ENCODE data around the gene FBXL12.
"Not testable (repeated sequence)": the region's sequence is repeated elsewhere in the genome, so short reads cannot be mapped to it uniquely, and the experiment has no call there.

FBXL12 gene

GRCh38 chr19:9791073-9791367 is 27.9 kb downstream of the FBXL12 start:
- DNase-seq: not testable (repeated sequence)

DNA sequence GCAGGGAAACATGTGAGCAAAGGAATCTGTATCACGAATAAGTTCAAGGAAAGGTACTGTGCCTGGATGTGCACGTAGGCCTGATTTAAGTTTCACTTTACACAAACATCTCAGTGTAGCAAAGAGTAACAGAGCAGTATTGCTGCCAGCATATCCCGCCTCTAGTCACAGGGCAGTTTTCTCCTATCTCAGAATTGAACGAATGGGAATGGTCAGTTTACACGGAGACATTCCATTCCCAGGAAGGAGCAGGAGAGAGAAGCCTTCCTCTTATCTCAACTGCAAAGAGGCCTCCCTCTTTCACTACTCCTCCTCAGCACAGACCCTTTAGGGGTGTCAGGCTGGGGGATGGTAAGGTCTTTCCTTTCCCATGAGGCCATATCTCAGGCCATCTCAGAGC is 29.3 kb downstream of the FBXL12 start:
- DNase-seq: not testable (repeated sequence)

- DNase-seq: no peak
These were observed 29.8 kb downstream of the FBXL12 start for GRCh38 chr19:9789066-9789465.

- not testable (repeated sequence) for DNase-seq
These were observed 30.3 kb downstream of the FBXL12 start for GRCh38 chr19:9788604-9789003.

DNA sequence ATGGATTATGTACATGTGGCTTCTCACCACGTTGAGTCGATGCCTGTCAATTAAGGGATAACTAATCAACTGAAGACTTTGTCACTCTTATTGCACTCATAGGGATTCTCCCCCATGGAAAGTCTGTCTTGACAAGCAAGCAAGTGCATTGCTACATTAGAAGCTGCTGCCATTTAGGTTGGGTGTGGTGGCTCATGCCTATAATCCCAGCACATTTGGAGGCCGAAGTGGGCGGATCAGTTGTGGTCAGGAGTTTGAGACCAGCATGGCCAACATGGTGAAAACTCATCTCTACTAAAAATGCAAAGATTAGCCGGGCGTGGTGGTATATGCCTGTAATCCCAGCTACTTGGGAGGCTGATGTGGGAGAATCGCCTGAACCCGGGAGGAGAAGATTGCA is 32.1 kb downstream of the FBXL12 start:
- DNase-seq: no peak

GRCh38 chr19:9786342-9786741 is 32.5 kb downstream of the FBXL12 start:
- no peak for DNase-seq

DNA sequence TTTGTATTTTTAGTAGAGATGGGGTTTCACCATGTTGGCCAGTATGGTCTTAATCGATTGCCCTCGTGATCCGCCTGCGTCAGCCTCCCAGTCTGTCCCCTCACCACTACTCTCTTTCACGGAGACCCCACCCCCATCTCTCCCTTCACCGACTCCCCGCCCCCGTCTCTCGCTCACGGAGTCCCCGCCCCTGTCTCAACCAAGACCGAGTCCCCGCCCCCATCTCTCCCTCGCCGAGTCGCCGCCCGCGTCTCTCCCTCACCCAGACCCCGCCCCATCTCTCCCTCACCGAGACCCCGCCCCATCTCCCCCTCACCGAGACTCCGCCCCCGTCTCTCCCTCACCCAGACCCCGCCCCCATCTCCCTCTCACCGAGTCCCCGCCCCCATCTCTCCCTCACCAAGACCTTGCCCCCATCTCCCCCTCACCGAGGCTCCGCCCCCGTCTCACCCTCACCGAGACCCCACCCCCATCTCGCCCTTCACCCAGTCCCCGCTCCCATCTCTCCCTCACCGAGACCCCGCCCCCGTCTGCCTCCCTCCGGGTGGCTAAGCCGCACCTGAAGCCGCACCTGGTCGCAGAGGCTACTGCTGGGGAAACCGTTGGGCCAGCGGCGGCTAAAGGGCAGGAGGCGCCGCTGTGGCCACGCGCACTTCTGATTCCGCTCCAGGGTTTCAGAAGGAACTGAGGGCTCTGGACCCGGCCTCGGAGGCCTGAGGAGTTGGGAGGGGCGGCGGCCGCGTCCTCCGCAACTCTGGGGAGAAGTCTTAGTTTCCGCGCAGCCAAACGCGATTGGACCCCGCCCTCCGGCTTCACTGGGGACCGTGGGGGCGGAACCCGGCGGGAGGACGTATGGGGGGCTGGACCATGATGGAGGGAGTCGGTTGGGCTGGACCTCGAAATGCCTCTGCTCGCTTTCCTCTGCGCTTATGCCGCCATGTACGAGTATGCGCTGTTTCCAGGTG is 33.2 kb downstream of the FBXL12 start:
- peak; percentile 94 for DNase-seq

GRCh38 chr19:9784163-9784496 is 34.7 kb downstream of the FBXL12 start:
- not testable (repeated sequence) for DNase-seq

- DNase-seq: no peak
These were observed 36.5 kb downstream of the FBXL12 start for GRCh38 chr19:9782338-9782737.

DNA sequence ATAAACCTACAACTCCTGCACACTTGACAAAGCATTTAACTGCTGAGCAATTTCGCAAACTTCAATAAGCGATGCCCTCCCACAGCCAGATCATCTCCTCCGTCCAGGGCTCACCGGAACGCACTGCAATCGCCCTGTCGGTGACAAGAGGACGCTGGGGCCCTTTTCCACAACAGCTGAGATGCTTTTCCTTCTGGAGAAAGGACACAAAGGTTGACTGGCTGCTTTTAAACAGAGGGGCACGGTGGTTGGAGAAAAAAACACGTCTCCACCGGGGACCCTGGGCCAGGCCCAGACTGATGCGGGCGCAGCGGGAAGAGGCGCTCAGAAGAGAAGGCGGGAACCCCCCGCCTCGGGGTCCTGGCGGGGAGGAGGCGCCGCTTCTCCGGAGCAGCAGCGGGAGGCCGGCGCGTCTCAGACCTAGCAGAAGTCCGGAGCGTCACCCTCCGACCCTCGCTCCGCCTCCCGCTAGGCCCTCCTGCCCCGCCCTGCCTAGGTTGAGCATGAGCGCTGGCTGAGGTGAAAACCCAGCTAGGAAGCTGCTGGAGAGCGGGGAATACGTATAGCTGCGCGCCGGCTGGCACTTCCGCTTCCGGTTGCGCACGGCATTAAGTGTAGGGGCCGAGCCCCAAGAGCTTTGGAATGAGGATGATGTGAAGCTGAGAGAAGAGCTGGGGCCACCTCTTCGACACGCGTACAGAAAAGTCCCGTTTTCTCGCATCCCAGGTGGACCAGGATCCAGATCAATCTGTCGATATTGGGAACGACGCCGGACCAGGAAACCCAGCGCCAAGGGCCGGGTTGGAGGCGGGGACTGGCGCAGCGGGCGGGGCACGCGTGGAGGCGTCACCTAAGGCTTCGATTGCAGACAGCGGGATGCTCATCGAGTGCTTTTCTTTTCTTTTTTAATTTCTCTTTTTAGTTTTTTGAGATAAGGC is 50.4 kb downstream of the FBXL12 start, which contains the start of gene ZNF846:
Gene ZNF846 (minus strand): TSS at position 564 of the 938 bp plus-strand sequence. CDS start 3,788 bp downstream, outside the sequence.
- DNase-seq: peak; percentile 95
